Kidney (tissue), 14 donors: ENCODE measurements around the gene OR52H1. TPM values are rescaled to one million over a fixed set of nuclear protein-coding genes. Genes with fewer than 3 reads are reported as not detected.

Experiments used
- DNase-seq, 5 donors: peaks; one replicate each; pipeline ENCODE4 v3.0.0-alpha.2; 2013 to 2020
- FAIRE-seq: peaks from 2 replicates; lab custom pipeline; 2012; peaks lifted over from hg19 to GRCh38; lab: Jason Lieb, UNC
- H3K27ac ChIP-seq, 2 donors: one replicate each; pipeline ENCODE4 v1.7.0; 2013; ENCODE audit warnings: low read depth in 2 of 2, low read length in 2 of 2, inconsistent platforms in 1 of 2
- H3K27me3 ChIP-seq: one replicate; pipeline ENCODE4 v1.7.1; 2013; ENCODE audit warnings: low read length, inconsistent platforms; ENCODE audit not compliant: control insufficient read depth, insufficient read depth
- H3K36me3 ChIP-seq, 3 donors: one replicate each; pipeline versions ENCODE4 v1.7.0 to v1.7.1; 2013; ENCODE audit warnings: low read length in 3 of 3, control low read depth in 1 of 3, inconsistent platforms in 1 of 3; ENCODE audit not compliant: insufficient read depth in 3 of 3, control insufficient read depth in 2 of 3
- H3K4me1 ChIP-seq, 3 donors: one replicate each; pipeline versions ENCODE4 v1.7.0 to v1.7.1; 2013; ENCODE audit warnings: low read length in 3 of 3, inconsistent platforms in 1 of 3, low read depth in 1 of 3; ENCODE audit not compliant: control insufficient read depth in 2 of 3, insufficient read depth in 2 of 3
- H3K4me3 ChIP-seq, 3 donors: one replicate each; pipeline versions ENCODE4 v1.7.0 to v1.8.1; 2013; ENCODE audit warnings: low read length in 3 of 3, control low read depth in 1 of 3, inconsistent platforms in 1 of 3
- H3K9ac ChIP-seq, 3 donors: one replicate each; pipeline versions ENCODE4 v1.7.0 to v1.7.1; 2013; ENCODE audit warnings: low read length in 3 of 3, control low read depth in 1 of 3, inconsistent platforms in 1 of 3
- H3K9me3 ChIP-seq, 3 donors: one replicate each; pipeline versions ENCODE4 v1.7.0 to v1.7.1; 2013; ENCODE audit warnings: low read length in 3 of 3, control low read depth in 1 of 3, inconsistent platforms in 1 of 3; ENCODE audit not compliant: control insufficient read depth in 2 of 3, insufficient read depth in 1 of 3
- CTCF ChIP-seq: IDR thresholded peaks from 3 replicates; pipeline ENCODE4 v1.5.1; 2012; ENCODE audit warnings: mild to moderate bottlenecking, moderate library complexity, borderline replicate concordance; ENCODE audit not compliant: insufficient read depth; ENCODE audit errors: extremely low read depth
- intact Hi-C: fragments of 100-400 bp; cut with DNase I; formaldehyde crosslinking; loops from one replicate; pipeline ENCODE4 v1.11.1; 2022
- polyA plus RNA-seq: library from polyadenylated mRNA; stranded (reverse); fragments of 350-450 nt; fragmentation: Illumina TruSeq; extraction: RNeasy Lipid Tissue Mini Kit (QIAGEN cat#74804); gene quantifications from one replicate; pipeline ENCODE4 v1.2.3, GENCODE V29; 2014; ENCODE audit warnings: low read depth, low replicate concordance; ENCODE audit not compliant: insufficient read depth
- total RNA-seq: library from RNA; stranded (reverse); fragmentation: NEBNext Ultra II Directional; extraction: Animal tissue kit (Norgen Biotek cat#: 25700); gene quantifications from one replicate; pipeline ENCODE4 v1.2.1, GENCODE V29; 2021
- donor health status: control.
- donor health status: control.
- donor health status: control.
- donor health status: control.
- donor health status: control.
- donor health status: DM: yes; HTN: yes; CAD: no.
- donor health status: Normal renal cell carcinoma (clear cell type).

OR52H1 gene
- total and polyA plus RNA-seq, 2 donors from 2014 or later = 0.57 TPM; not detected in 1

- Histone ChIP-seq H3K27ac (no peak overlapping the region), H3K9ac (no peak overlapping the region), H3K4me3 (no peak overlapping the region), H3K4me1 (no peaks in the 10 kb centered on the region), H3K9me3 (no peaks in the 10 kb centered on the region), H3K27me3 (no peaks in the 10 kb centered on the region), H3K36me3 (no peaks in the 10 kb centered on the region)
- intact Hi-C loops = no loop called here
- no peak for TF ChIP-seq CTCF
- FAIRE-seq (no peak), DNase-seq (no peak)
Observed at GRCh38 chr11:5524756-5525155, 23.6 kb downstream of the OR52H1 start.

- DNase-seq (no peak), FAIRE-seq (no peak)
- H3K27ac ChIP-seq = no peak overlapping the region
- H3K4me3 ChIP-seq = no peak overlapping the region
- H3K4me1 ChIP-seq = no peaks in the 10 kb centered on the region
- H3K9me3 ChIP-seq = no peaks in the 10 kb centered on the region
- H3K9ac ChIP-seq = no peak overlapping the region
- intact Hi-C loops = no loop called here
- no peaks in the 10 kb centered on the region for H3K36me3 ChIP-seq
- TF ChIP-seq CTCF = no peak
- H3K27me3 ChIP-seq = no peaks in the 10 kb centered on the region
Observed at GRCh38 chr11:5522308-5522707, 26.0 kb downstream of the OR52H1 start.

- DNase-seq = no peak
- no peak overlapping the region for H3K4me3 ChIP-seq
- intact Hi-C loops = no loop called here
- no peaks in the 10 kb centered on the region for H3K36me3 ChIP-seq
- no peaks in the 10 kb centered on the region for H3K4me1 ChIP-seq
- no peaks in the 10 kb centered on the region for H3K9me3 ChIP-seq
- H3K27ac ChIP-seq = no peak overlapping the region
- no peak for TF ChIP-seq CTCF
- no peak overlapping the region for H3K9ac ChIP-seq
- no peak for FAIRE-seq
- no peaks in the 10 kb centered on the region for H3K27me3 ChIP-seq
Observed at GRCh38 chr11:5521540-5521939, 26.8 kb downstream of the OR52H1 start.

- DNase-seq (no peak), FAIRE-seq (no peak)
- Histone ChIP-seq H3K27me3 (no peaks in the 10 kb centered on the region), H3K4me3 (no peak within 1 kb of the TSS), H3K9ac (no peak within 1 kb of the TSS), H3K27ac (no peak within 1 kb of the TSS), H3K36me3 (no peaks in the 10 kb centered on the region), H3K9me3 (no peaks in the 10 kb centered on the region), H3K4me1 (no peaks in the 10 kb centered on the region)
- no peak for TF ChIP-seq CTCF
- intact Hi-C loops = no loop called here
Observed at GRCh38 chr11:5516599-5516998, 31.7 kb downstream of the OR52H1 start, which contains the start of gene UBQLNL. TSS of gene UBQLNL (minus strand) at chr11:5516699. CDS start at chr11:5516441, 258 bp downstream.
